Fibroblast of lung (primary cell): ENCODE measurements around the gene MIER2.
"Not testable (repeated sequence)": the region's sequence is repeated elsewhere in the genome, so short reads cannot be mapped to it uniquely, and the experiment has no call there.

Experiments used
- EZH2 ChIP-seq: IDR thresholded peaks from 2 replicates; pipeline ENCODE4 v1.5.1; 2012; ENCODE audit warnings: low read length, control low read depth, mild to moderate bottlenecking; ENCODE audit errors: missing control alignments
- TF ChIP-seq, protein P1 (sequence below), 2 donors: IDR thresholded peaks in 1 of 2; conservative IDR thresholded peaks in 1 of 2; 1 replicate in 1 of 2; 2 replicates in 1 of 2; pipeline ENCODE4 v1.5.1; 2011 to 2012; ENCODE audit warnings: low read length in 2 of 2, control low read depth in 1 of 2, inconsistent platforms in 1 of 2, low read depth in 1 of 2, mild to moderate bottlenecking in 1 of 2

DNA sequence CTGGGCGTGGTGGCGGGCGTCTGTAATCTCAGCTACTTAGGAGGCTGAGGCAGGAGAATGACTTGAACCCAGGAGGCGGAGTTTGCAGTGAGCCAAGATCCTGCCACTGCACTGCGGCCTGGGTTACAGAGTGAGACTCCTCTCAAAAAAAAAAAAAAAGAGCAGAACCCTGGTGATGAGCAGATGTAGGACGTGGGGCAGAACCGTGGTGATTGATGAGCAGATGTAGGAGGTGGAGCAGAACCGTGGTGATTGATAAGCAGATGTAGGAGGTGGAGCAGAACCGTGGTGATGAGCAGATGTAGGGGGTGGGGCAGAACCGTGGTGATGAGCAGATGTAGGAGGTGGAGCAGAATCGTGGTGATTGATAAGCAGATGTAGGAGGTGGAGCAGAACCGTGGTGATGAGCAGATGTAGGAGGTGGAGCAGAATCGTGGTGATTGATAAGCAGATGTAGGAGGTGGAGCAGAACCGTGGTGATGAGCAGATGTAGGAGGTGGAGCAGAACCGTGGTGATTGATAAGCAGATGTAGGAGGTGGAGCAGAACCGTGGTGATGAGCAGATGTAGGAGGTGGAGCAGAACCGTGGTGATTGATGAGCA lies 36.1 kb upstream of the MIER2 start:
- TF ChIP-seq, protein P1, sequence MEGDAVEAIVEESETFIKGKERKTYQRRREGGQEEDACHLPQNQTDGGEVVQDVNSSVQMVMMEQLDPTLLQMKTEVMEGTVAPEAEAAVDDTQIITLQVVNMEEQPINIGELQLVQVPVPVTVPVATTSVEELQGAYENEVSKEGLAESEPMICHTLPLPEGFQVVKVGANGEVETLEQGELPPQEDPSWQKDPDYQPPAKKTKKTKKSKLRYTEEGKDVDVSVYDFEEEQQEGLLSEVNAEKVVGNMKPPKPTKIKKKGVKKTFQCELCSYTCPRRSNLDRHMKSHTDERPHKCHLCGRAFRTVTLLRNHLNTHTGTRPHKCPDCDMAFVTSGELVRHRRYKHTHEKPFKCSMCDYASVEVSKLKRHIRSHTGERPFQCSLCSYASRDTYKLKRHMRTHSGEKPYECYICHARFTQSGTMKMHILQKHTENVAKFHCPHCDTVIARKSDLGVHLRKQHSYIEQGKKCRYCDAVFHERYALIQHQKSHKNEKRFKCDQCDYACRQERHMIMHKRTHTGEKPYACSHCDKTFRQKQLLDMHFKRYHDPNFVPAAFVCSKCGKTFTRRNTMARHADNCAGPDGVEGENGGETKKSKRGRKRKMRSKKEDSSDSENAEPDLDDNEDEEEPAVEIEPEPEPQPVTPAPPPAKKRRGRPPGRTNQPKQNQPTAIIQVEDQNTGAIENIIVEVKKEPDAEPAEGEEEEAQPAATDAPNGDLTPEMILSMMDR (conservative IDR thresholded peaks at IDR 0.05 in 1 of 2, IDR thresholded peaks at IDR 0.05 in 1 of 2; ENCODE audit: low read depth in 1 of 2, low read length in 2 of 2) = not testable (repeated sequence)
- not testable (repeated sequence) for TF ChIP-seq EZH2
